HCT116 (cell line): ENCODE results near the gene ANXA2. TPM values are rescaled to one million over a fixed set of nuclear protein-coding genes. Genes with fewer than 3 reads are reported as not detected.

ENCODE experiments used
- ATAC-seq: fragments of 200-7000 bp; cut with Tn5 transposase; 2 replicates; pipeline ENCODE4 v1.9.1; 2020; ENCODE audit warnings: mild to moderate bottlenecking, moderate library complexity
- BruUV-seq: library from RNA; stranded (reverse); fragments of 400-500 nt; replicated peaks from 2 replicates; lab custom pipeline; 2021; lab: Mats Ljungman, UMichigan
- CTCF ChIA-PET: fragments of 300-600 bp; sonication (Branson Sonifier 250); formaldehyde crosslinking; loops from one replicate; lab custom pipeline; 2021; ENCODE audit warnings: antibody characterized with exemption; lab: Charles Lee
- POLR2A ChIA-PET: fragments of 300-600, 350-600 bp; sonication (Branson Sonifier 250); formaldehyde crosslinking; loops from one replicate; lab custom pipeline; 2021; ENCODE audit warnings: antibody characterized with exemption; lab: Charles Lee
- RAD21 ChIA-PET, 2 experiments: fragments of 300-600 bp; sonication (Branson Sonifier 250); formaldehyde crosslinking; loops; one replicate each; lab custom pipeline; 2023; ENCODE audit warnings: low total read pairs in 2 of 2; ENCODE audit not compliant: uncharacterized antibody in 2 of 2, unreplicated experiment in 2 of 2, low non-redundant PET in 1 of 2; lab: Charles Lee
- DNase-seq: peaks from one replicate; pipeline ENCODE4 v3.0.0-alpha.2; 2010; ENCODE audit warnings: low read depth, low spot score
- H2AFZ ChIP-seq: fragments of 200-600 bp; shearing (Covaris generic), sonication (generic); 2 replicates; pipeline ENCODE4 v1.6.1; 2017; ENCODE audit warnings: low read depth, mixed run types, mixed read lengths, antibody characterized with exemption, low read length; ENCODE audit not compliant: poor library complexity, severe bottlenecking
- H3K27ac ChIP-seq: 2 replicates; pipeline ENCODE4 v1.5.1; 2012; ENCODE audit warnings: low read depth, low read length
- H3K27me3 ChIP-seq: fragments of 200-600 bp; sonication (generic); 2 replicates; pipeline ENCODE4 v1.6.1; 2016; ENCODE audit warnings: mixed run types, low read length, mixed read lengths; ENCODE audit not compliant: insufficient read depth
- H3K36me3 ChIP-seq, 2 experiments: fragments of 200-500 bp in 1 of 2; fragments of 200-600 bp in 1 of 2; sonication (Bioruptor generic) in 1 of 2; sonication (generic) in 1 of 2; 2 replicates each; pipeline versions ENCODE4 v1.5.1 to v1.6.1; 2014 to 2016; ENCODE audit warnings: low read length in 2 of 2, inconsistent platforms in 1 of 2, mixed read lengths in 1 of 2, mixed run types in 1 of 2; ENCODE audit not compliant: insufficient read depth in 2 of 2, control insufficient read depth in 1 of 2
- H3K4me1 ChIP-seq, 2 experiments: fragments of 200-600 bp in 1 of 2; sonication (generic) in 1 of 2; 2 replicates each; pipeline versions ENCODE4 v1.5.1 to v1.6.1; 2012 to 2017; ENCODE audit warnings: low read length in 2 of 2, inconsistent platforms in 1 of 2, mild to moderate bottlenecking in 1 of 2, mixed read lengths in 1 of 2, mixed run types in 1 of 2, moderate library complexity in 1 of 2; ENCODE audit not compliant: insufficient read depth in 2 of 2, control insufficient read depth in 1 of 2
- H3K4me2 ChIP-seq: fragments of 200-600 bp; sonication (generic); 2 replicates; pipeline ENCODE4 v1.6.1; 2017; ENCODE audit warnings: mixed run types, low read length, mixed read lengths
- H3K4me3 ChIP-seq, 2 experiments: fragments of 200-600 bp in 1 of 2; sonication (generic) in 1 of 2; replicated peaks in 1 of 2; 2 replicates each; pipeline ENCODE4 v1.5.1; 2011 to 2016; ENCODE audit warnings: low read length in 2 of 2, control low read depth in 1 of 2, low read depth in 1 of 2, mild to moderate bottlenecking in 1 of 2, mixed read lengths in 1 of 2, mixed run types in 1 of 2
- H3K79me2 ChIP-seq: fragments of 200-600 bp; sonication (generic); 2 replicates; pipeline ENCODE4 v1.6.1; 2017; ENCODE audit warnings: mild to moderate bottlenecking, mixed run types, low read length, moderate library complexity, mixed read lengths; ENCODE audit not compliant: insufficient read depth
- H3K9ac ChIP-seq: fragments of 200-600 bp; sonication (generic); 2 replicates; pipeline ENCODE4 v1.6.1; 2016; ENCODE audit warnings: low read length, mixed read lengths
- H3K9me2 ChIP-seq: fragments of 200-600 bp; sonication (generic), shearing (Covaris generic); 2 replicates; pipeline ENCODE4 v1.6.1; 2017; ENCODE audit warnings: mixed run types, mild to moderate bottlenecking, moderate library complexity; ENCODE audit not compliant: insufficient read depth
- H3K9me3 ChIP-seq, 2 experiments: fragments of 200-500 bp in 1 of 2; fragments of 200-600 bp in 1 of 2; sonication (Bioruptor generic) in 1 of 2; sonication (generic) in 1 of 2; 2 replicates each; pipeline ENCODE4 v1.6.1; 2014 to 2017; ENCODE audit warnings: low read length in 2 of 2, mixed read lengths in 2 of 2, inconsistent platforms in 1 of 2, low read depth in 1 of 2, mild to moderate bottlenecking in 1 of 2, mixed run types in 1 of 2, moderate library complexity in 1 of 2; ENCODE audit not compliant: control insufficient read depth in 1 of 2, insufficient read depth in 1 of 2
- H4K20me1 ChIP-seq: fragments of 200-600 bp; sonication (generic), shearing (Covaris generic); 2 replicates; pipeline ENCODE4 v1.6.1; 2017; ENCODE audit warnings: mixed run types, mild to moderate bottlenecking, moderate library complexity; ENCODE audit not compliant: insufficient read depth
- EGR1 ChIP-seq: IDR thresholded peaks from 2 replicates; pipeline ENCODE4 v1.6.1; 2012; ENCODE audit warnings: low read depth
- EZH2phosphoT487 ChIP-seq: fragments of 200-600 bp; IDR thresholded peaks from 2 replicates; pipeline ENCODE4 v1.6.1; 2018; ENCODE audit warnings: antibody characterized with exemption, borderline replicate concordance
- POLR2AphosphoS5 ChIP-seq: IDR thresholded peaks from 2 replicates; pipeline ENCODE4 v1.6.1; 2011; ENCODE audit warnings: mild to moderate bottlenecking, low read depth, low read length, moderate library complexity
- RAD21 ChIP-seq: IDR thresholded peaks from 2 replicates; pipeline ENCODE4 v1.6.1; 2012; ENCODE audit warnings: low read depth, mild to moderate bottlenecking
- SP1 ChIP-seq: IDR thresholded peaks from 2 replicates; pipeline ENCODE4 v1.6.1; 2012; ENCODE audit warnings: low read depth
- SRF ChIP-seq: IDR thresholded peaks from 2 replicates; pipeline ENCODE4 v1.6.1; 2012; ENCODE audit warnings: low read depth
- TCF7L2 ChIP-seq: IDR thresholded peaks from 2 replicates; pipeline ENCODE4 v1.7.0; 2011; ENCODE audit warnings: borderline replicate concordance, inconsistent platforms; ENCODE audit not compliant: insufficient read depth, insufficient read length; ENCODE audit errors: extremely low read depth
- ZNF274 ChIP-seq: fragments of 200-500 bp; sonication (Bioruptor generic); IDR thresholded peaks from 2 replicates; pipeline ENCODE4 v1.6.1; 2014; ENCODE audit warnings: mild to moderate bottlenecking, low read depth, low read length, inconsistent platforms
- intact Hi-C: fragments of 100-400 bp; cut with micrococcal nuclease; formaldehyde crosslinking; loops from 2 replicates; pipeline ENCODE4 v1.10.0; 2022
- total RNA-seq: library from RNA; stranded (reverse); gene quantifications from one replicate; pipeline ENCODE4 v1.2.1, GENCODE V29; 2021; ENCODE audit not compliant: unreplicated experiment
- TF ChIP-seq, protein P1 (sequence below): IDR thresholded peaks from 2 replicates; pipeline ENCODE4 v1.6.1; 2012; ENCODE audit warnings: low read depth

The ANXA2 gene
- total RNA-seq, 1 experiment from 2014 or later = 1,298 TPM

DNA sequence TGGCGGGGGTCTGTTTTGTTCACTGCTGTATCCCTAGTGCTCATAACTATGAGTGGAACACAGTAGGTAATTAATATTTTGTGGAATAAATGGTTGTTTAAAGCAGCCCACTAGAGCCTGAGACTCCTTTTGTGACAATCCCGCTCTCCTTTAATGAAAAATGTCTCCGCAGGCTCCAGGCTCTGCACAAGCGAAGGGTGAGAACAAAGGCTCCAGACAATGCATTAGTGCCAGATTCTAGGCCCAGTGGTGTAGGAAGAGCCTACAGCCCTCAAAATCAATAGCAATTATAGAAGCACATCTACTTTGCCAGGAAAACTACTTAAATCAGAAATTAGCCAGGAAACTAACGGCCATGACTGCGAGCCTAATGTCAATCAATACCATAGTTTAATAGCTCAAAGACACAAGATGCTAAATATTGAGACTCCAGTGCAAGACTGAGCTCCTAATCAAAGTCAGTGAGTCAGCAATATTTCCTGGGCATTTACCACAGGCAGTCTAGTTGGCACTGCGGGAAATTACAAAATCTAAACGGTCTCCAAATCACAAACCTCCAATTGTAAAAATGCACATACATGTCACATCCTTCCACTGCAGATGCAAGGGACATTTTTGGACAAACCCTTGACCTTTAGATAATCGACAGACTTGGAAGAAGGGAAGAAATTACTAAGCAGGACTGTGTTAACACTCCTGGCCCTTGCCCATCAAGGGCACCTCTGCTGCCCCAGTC is 2.3 kb downstream of the ANXA2 start:
- Histone ChIP-seq H3K9ac (peak overlapping the region; percentile 97), H3K36me3 (peaks cover 2 to 42% of the 10 kb centered on the region in 2 experiments), H4K20me1 (peaks cover 7% of the 10 kb centered on the region; the same call in 1 of the 2 replicates), H3K79me2 (peaks cover 65% of the 10 kb centered on the region), H3K9me2 (no peaks in the 10 kb centered on the region), H3K4me1 (peaks cover 76 to 88% of the 10 kb centered on the region in 2 experiments), H3K27ac (peak overlapping the region; percentile 96), H3K4me3 (peak overlapping the region; percentile 61 to 65), H3K27me3 (no peaks in the 10 kb centered on the region), H3K9me3 (no peaks in the 10 kb centered on the region), H3K4me2 (peak overlapping the region; percentile 92), H2AFZ (no peak overlapping the region)
- TF ChIP-seq SRF = no peak
- TF ChIP-seq POLR2AphosphoS5 = peak; percentile 17; the same call in 1 of the 2 replicates
- TF ChIP-seq EGR1 = no peak
- ChIA-PET POLR2A (interaction anchor here (1.5 to 5.7 kb wide), 4 partner anchors 8 to 48 kb away, joined by 3 to 70 read pairs (median 22); no protein-coding TSS in a partner anchor), CTCF (no interaction called here), RAD21 (no interaction called here)
- ATAC-seq = no peak
- intact Hi-C loops = no loop called here
- DNase-seq = no peak
- BruUV-seq = no TSS peak

DNA sequence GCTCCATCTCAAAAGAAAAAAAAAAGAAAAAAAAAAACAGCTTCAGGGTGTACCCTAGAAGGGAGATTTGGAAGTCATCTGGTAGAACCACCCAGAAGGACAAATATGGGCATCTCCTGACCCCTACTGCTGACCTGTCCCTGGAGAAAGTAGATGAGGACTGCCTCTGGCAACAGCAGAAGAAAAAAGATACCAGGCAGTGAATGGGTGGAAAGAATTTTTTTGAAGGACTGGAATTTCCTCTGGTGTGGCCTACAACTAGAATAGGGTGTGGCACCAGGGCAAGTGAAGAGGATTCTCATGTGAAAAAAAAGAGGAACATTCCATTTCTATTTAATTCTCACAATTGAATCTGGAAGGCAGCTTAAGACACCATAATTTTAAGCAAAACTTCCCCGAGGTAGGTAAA is 3.1 kb downstream of the ANXA2 start:
- peak overlapping the region; percentile 97 for H3K9ac ChIP-seq
- intact Hi-C loops = no loop called here
- H3K27me3 ChIP-seq = no peaks in the 10 kb centered on the region
- no peaks in the 10 kb centered on the region for H3K9me3 ChIP-seq
- peaks cover 76 to 88% of the 10 kb centered on the region in 2 experiments for H3K4me1 ChIP-seq
- H3K27ac ChIP-seq = peak overlapping the region; percentile 96
- ChIA-PET RAD21 (interaction anchor here in 1 of 2 experiments (0.7 kb wide), 1 partner anchor 21 kb away, joined by 3 read pairs; no protein-coding TSS in a partner anchor), POLR2A (interaction anchor here (1.2 to 5.7 kb wide), 5 partner anchors 8 to 21 kb away, joined by 4 to 70 read pairs (median 9); no protein-coding TSS in a partner anchor), CTCF (no interaction called here)
- peak overlapping the region; percentile 61 to 65 for H3K4me3 ChIP-seq
- H3K79me2 ChIP-seq = peaks cover 73% of the 10 kb centered on the region
- H3K36me3 ChIP-seq = peaks cover 2 to 49% of the 10 kb centered on the region in 2 experiments
- DNase-seq (no peak), ATAC-seq (no peak)
- no peak overlapping the region for H2AFZ ChIP-seq
- no peaks in the 10 kb centered on the region for H3K9me2 ChIP-seq
- H4K20me1 ChIP-seq = peaks cover 14% of the 10 kb centered on the region; the same call in 1 of the 2 replicates
- no TSS peak for BruUV-seq
- peak overlapping the region; percentile 92 for H3K4me2 ChIP-seq
- TF ChIP-seq SP1 (no peak), ZNF274 (no peak), EGR1 (no peak), EZH2phosphoT487 (no peak), POLR2AphosphoS5 (peak; percentile 52), TCF7L2 (no peak), RAD21 (no peak)
- TF ChIP-seq, protein P1, sequence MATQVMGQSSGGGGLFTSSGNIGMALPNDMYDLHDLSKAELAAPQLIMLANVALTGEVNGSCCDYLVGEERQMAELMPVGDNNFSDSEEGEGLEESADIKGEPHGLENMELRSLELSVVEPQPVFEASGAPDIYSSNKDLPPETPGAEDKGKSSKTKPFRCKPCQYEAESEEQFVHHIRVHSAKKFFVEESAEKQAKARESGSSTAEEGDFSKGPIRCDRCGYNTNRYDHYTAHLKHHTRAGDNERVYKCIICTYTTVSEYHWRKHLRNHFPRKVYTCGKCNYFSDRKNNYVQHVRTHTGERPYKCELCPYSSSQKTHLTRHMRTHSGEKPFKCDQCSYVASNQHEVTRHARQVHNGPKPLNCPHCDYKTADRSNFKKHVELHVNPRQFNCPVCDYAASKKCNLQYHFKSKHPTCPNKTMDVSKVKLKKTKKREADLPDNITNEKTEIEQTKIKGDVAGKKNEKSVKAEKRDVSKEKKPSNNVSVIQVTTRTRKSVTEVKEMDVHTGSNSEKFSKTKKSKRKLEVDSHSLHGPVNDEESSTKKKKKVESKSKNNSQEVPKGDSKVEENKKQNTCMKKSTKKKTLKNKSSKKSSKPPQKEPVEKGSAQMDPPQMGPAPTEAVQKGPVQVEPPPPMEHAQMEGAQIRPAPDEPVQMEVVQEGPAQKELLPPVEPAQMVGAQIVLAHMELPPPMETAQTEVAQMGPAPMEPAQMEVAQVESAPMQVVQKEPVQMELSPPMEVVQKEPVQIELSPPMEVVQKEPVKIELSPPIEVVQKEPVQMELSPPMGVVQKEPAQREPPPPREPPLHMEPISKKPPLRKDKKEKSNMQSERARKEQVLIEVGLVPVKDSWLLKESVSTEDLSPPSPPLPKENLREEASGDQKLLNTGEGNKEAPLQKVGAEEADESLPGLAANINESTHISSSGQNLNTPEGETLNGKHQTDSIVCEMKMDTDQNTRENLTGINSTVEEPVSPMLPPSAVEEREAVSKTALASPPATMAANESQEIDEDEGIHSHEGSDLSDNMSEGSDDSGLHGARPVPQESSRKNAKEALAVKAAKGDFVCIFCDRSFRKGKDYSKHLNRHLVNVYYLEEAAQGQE = no peak
